OCI-LY1 (cell line): ENCODE measurements around the gene GHITM.
"Not testable (repeated sequence)": the region's sequence is repeated elsewhere in the genome, so short reads cannot be mapped to it uniquely, and the experiment has no call there.

Source experiments
- H2AFZ ChIP-seq: fragments of 200-600 bp; sonication (generic), shearing (Covaris generic); 2 replicates; pipeline ENCODE4 v1.6.0; 2014; ENCODE audit warnings: antibody characterized with exemption, mild to moderate bottlenecking, low read length
- H3F3A ChIP-seq: fragments of 200-600 bp; sonication (generic), shearing (Covaris generic); 2 replicates; pipeline ENCODE4 v1.6.0; 2014; ENCODE audit warnings: mild to moderate bottlenecking, antibody characterized with exemption, low read length, moderate library complexity; ENCODE audit not compliant: insufficient read depth
- H3K27ac ChIP-seq: fragments of 200-600 bp; sonication (generic); 2 replicates; pipeline ENCODE4 v1.5.1; 2014; ENCODE audit warnings: low read length, mixed run types, mild to moderate bottlenecking, low read depth; ENCODE audit not compliant: poor library complexity, severe bottlenecking
- H3K27me3 ChIP-seq: fragments of 200-600 bp; sonication (generic); 2 replicates; pipeline ENCODE4 v1.6.0; 2014; ENCODE audit warnings: antibody characterized with exemption, mild to moderate bottlenecking, low read length, moderate library complexity; ENCODE audit not compliant: insufficient read depth
- H3K36me3 ChIP-seq: fragments of 200-600 bp; sonication (generic); 2 replicates; pipeline ENCODE4 v1.6.1; 2014; ENCODE audit warnings: mild to moderate bottlenecking, antibody characterized with exemption, low read length, moderate library complexity, mixed read lengths; ENCODE audit not compliant: insufficient read depth
- H3K4me1 ChIP-seq: fragments of 200-600 bp; sonication (generic); 2 replicates; pipeline ENCODE4 v1.5.1; 2014; ENCODE audit warnings: mild to moderate bottlenecking, low read length, moderate library complexity; ENCODE audit not compliant: insufficient read depth, severe bottlenecking
- H3K4me2 ChIP-seq: fragments of 200-600 bp; sonication (generic), shearing (Covaris generic); 2 replicates; pipeline ENCODE4 v1.6.1; 2014; ENCODE audit warnings: low read length
- H3K4me3 ChIP-seq: fragments of 200-600 bp; sonication (generic); 2 replicates; pipeline ENCODE4 v1.5.1; 2014; ENCODE audit warnings: low read length, low read depth, mild to moderate bottlenecking, mixed read lengths; ENCODE audit not compliant: poor library complexity, severe bottlenecking
- H3K79me2 ChIP-seq: fragments of 200-600 bp; shearing (Covaris generic); 2 replicates; pipeline ENCODE4 v1.6.1; 2016; ENCODE audit warnings: mixed run types, low read length, mixed read lengths; ENCODE audit not compliant: insufficient read depth
- H3K9ac ChIP-seq: fragments of 200-600 bp; sonication (generic), shearing (Covaris generic); 2 replicates; pipeline ENCODE4 v1.6.1; 2014; ENCODE audit warnings: mild to moderate bottlenecking, low read length, mixed read lengths
- H3K9me2 ChIP-seq: fragments of 200-600 bp; sonication (generic), shearing (Covaris generic); 2 replicates; pipeline ENCODE4 v1.6.1; 2014; ENCODE audit warnings: low read depth, mild to moderate bottlenecking, low read length, mixed read lengths
- H3K9me3 ChIP-seq: fragments of 200-600 bp; shearing (Covaris generic); 2 replicates; pipeline ENCODE4 v1.6.1; 2014; ENCODE audit warnings: low read length, mixed read lengths
- H4K20me1 ChIP-seq: fragments of 200-600 bp; sonication (generic), shearing (Covaris generic); 2 replicates; pipeline ENCODE4 v1.6.0; 2016; ENCODE audit warnings: mild to moderate bottlenecking, low read length; ENCODE audit not compliant: insufficient read depth
- CTCF ChIP-seq: fragments of 200-600 bp; sonication (generic), shearing (Covaris generic); IDR thresholded peaks from 2 replicates; pipeline ENCODE4 v1.5.1; 2017; ENCODE audit warnings: mild to moderate bottlenecking, antibody characterized with exemption, low read length, moderate library complexity, mixed read lengths
- EZH2 ChIP-seq: fragments of 200-600 bp; sonication (generic), shearing (Covaris generic); IDR thresholded peaks from 2 replicates; pipeline ENCODE4 v1.8.0; 2017; ENCODE audit warnings: borderline replicate concordance, mixed run types, mild to moderate bottlenecking, antibody characterized with exemption, low read length, moderate library complexity, mixed read lengths

Gene GHITM

GRCh38 chr10:84171237-84171636, 31.9 kb downstream of the GHITM start:
- not testable (repeated sequence) for H4K20me1 ChIP-seq, H3K27me3 ChIP-seq, H3K4me2 ChIP-seq, H3F3A ChIP-seq, H3K36me3 ChIP-seq, H3K9me2 ChIP-seq, H3K9ac ChIP-seq, H3K4me3 ChIP-seq, H2AFZ ChIP-seq, H3K9me3 ChIP-seq, H3K79me2 ChIP-seq
- Histone ChIP-seq H3K4me1 (peaks cover 26% of the 10 kb centered on the region), H3K27ac (peak overlapping the region; percentile 77)

- Histone ChIP-seq H3K9ac (peak overlapping the region; percentile 41; the same call in 1 of the 2 replicates), H3K27ac (peak overlapping the region; percentile 77), H2AFZ (peak overlapping the region; percentile 81), H3K4me1 (peaks cover 26% of the 10 kb centered on the region), H3K4me2 (peak overlapping the region; percentile 9; the same call in 1 of the 2 replicates)
- H3K9me3 ChIP-seq, H3K79me2 ChIP-seq, H3K9me2 ChIP-seq, H3K36me3 ChIP-seq, H3K4me3 ChIP-seq, H3K27me3 ChIP-seq, H4K20me1 ChIP-seq, H3F3A ChIP-seq: not testable (repeated sequence)
Measured at GRCh38 chr10:84171700-84172466, 32.6 kb downstream of the GHITM start.

GRCh38 chr10:84172467-84173356, 33.4 kb downstream of the GHITM start:
- TF ChIP-seq CTCF: no peak
- no peak for TF ChIP-seq EZH2
- Histone ChIP-seq H2AFZ (peak overlapping the region; percentile 81), H3K9me2 (no peaks in the 10 kb centered on the region), H3K9ac (peak overlapping the region; percentile 23; the same call in 1 of the 2 replicates), H3K27ac (peak overlapping the region; percentile 77), H3K36me3 (peaks cover 3% of the 10 kb centered on the region; the same call in 1 of the 2 replicates), H3K27me3 (no peaks in the 10 kb centered on the region), H3F3A (no peaks in the 10 kb centered on the region), H3K9me3 (no peaks in the 10 kb centered on the region), H3K4me2 (peak overlapping the region; percentile 1; the same call in 1 of the 2 replicates), H3K79me2 (no peaks in the 10 kb centered on the region), H3K4me1 (peaks cover 35% of the 10 kb centered on the region), H3K4me3 (no peak overlapping the region), H4K20me1 (no peaks in the 10 kb centered on the region)

DNA sequence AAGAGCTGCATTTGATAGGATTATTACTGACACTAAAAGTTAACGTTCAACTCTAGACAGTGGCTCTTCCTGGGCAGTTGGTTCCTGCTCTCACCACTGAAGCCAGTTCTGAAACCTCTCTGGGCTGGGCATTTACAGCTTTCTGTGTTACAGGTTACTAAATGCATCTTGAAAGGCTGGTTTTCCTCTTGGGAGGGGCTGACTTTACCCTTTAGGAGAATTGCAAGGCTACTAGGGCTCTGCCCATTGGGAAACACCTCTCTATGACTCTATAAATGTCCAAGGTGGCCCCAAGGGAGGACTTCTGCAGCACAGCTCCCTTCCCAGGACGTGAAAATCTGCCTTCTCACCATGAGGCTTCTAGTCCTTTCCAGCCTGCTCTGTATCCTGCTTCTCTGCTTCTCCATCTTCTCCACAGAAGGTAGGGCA, 34.2 kb downstream of the GHITM start, which contains the start of gene GPR15LG:
Gene GPR15LG, plus strand, starts transcription at position 301 of the 429 bp plus-strand sequence. Its CDS starts 51 bp downstream, at position 352.
- H3K9ac ChIP-seq: peak within 1 kb of the TSS; percentile 23; the same call in 1 of the 2 replicates
- H3K79me2 ChIP-seq: no peaks in the 10 kb centered on the region
- peak within 1 kb of the TSS; percentile 77 for H3K27ac ChIP-seq
- no peaks in the 10 kb centered on the region for H3K9me2 ChIP-seq
- H4K20me1 ChIP-seq: no peaks in the 10 kb centered on the region
- H2AFZ ChIP-seq: peak within 1 kb of the TSS; percentile 81
- no peaks in the 10 kb centered on the region for H3K27me3 ChIP-seq
- TF ChIP-seq EZH2 (no peak), CTCF (no peak)
- no peaks in the 10 kb centered on the region; the same call in 1 of the 2 replicates for H3K36me3 ChIP-seq
- H3K4me2 ChIP-seq: peak within 1 kb of the TSS; percentile 1; the same call in 1 of the 2 replicates
- no peak within 1 kb of the TSS for H3K4me3 ChIP-seq
- no peaks in the 10 kb centered on the region for H3F3A ChIP-seq
- peaks cover 43% of the 10 kb centered on the region for H3K4me1 ChIP-seq
- H3K9me3 ChIP-seq: no peaks in the 10 kb centered on the region
